Measurements from ENCODE around the gene ANO1.

DNA sequence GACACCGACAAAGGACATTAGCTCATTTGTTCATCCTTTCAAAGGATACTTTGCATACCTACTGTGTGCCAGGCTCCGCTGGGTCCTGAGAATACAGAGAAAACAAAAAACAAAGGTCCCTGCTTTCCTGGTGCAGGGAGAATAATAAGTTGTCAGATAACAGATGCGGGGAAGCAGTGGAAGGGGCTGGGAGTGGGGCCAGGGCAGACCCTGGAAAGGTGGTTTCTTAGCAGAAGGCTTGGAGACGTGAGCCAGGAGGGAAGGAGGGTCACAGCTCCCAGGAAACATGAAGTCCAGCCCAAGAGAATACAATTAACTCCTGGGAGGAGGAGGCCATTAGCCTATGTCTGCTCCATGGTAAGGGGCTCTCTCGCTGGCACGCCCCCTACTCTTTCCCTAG, 9.8 kb upstream of the ANO1 start:
- TF ChIP-seq, protein P1, sequence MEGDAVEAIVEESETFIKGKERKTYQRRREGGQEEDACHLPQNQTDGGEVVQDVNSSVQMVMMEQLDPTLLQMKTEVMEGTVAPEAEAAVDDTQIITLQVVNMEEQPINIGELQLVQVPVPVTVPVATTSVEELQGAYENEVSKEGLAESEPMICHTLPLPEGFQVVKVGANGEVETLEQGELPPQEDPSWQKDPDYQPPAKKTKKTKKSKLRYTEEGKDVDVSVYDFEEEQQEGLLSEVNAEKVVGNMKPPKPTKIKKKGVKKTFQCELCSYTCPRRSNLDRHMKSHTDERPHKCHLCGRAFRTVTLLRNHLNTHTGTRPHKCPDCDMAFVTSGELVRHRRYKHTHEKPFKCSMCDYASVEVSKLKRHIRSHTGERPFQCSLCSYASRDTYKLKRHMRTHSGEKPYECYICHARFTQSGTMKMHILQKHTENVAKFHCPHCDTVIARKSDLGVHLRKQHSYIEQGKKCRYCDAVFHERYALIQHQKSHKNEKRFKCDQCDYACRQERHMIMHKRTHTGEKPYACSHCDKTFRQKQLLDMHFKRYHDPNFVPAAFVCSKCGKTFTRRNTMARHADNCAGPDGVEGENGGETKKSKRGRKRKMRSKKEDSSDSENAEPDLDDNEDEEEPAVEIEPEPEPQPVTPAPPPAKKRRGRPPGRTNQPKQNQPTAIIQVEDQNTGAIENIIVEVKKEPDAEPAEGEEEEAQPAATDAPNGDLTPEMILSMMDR (IDR thresholded peaks at IDR 0.05; ENCODE audit: low read length), result no peak
- TF ChIP-seq EZH2 (optimal IDR thresholded peaks at IDR 0.05; ENCODE audit: low read depth, low read length) (no peak), EZH2phosphoT487 (IDR thresholded peaks at IDR 0.05; ENCODE audit: low read length) (no peak)
